Measurements from ENCODE around the gene GIMAP1.

GIMAP1 gene

GRCh38 chr7:150731916-150732315, 15.5 kb downstream of the GIMAP1 start:
- no peak for TF ChIP-seq CTCF (IDR thresholded peaks at IDR 0.05)

GRCh38 chr7:150732786-150733481, 16.5 kb downstream of the GIMAP1 start:
- no peak for TF ChIP-seq CTCF (IDR thresholded peaks at IDR 0.05)

- TF ChIP-seq CTCF (IDR thresholded peaks at IDR 0.05) = no peak
Measured at GRCh38 chr7:150733482-150734095, 17.2 kb downstream of the GIMAP1 start.

- no peak for TF ChIP-seq CTCF (IDR thresholded peaks at IDR 0.05)
Measured at GRCh38 chr7:150734254-150734653, 17.8 kb downstream of the GIMAP1 start.

GRCh38 chr7:150735596-150736358, 19.4 kb downstream of the GIMAP1 start:
- TF ChIP-seq CTCF (IDR thresholded peaks at IDR 0.05) = no peak

- no peak for TF ChIP-seq CTCF (IDR thresholded peaks at IDR 0.05)
Measured at GRCh38 chr7:150736864-150737263, 20.5 kb downstream of the GIMAP1 start.

- TF ChIP-seq CTCF (IDR thresholded peaks at IDR 0.05) = no peak
Measured at GRCh38 chr7:150737265-150738055, 21.0 kb downstream of the GIMAP1 start, which contains the start of gene GIMAP5. Gene GIMAP5, plus strand, starts transcription at chr7:150737418. Its CDS starts 3,467 bp downstream, at chr7:150740885.
